ENCODE measurements around the gene BMS1. TPM values are rescaled to one million over a fixed set of nuclear protein-coding genes. Genes with fewer than 3 reads are reported as not detected.

The BMS1 gene
- total and polyA plus RNA-seq, 12 donors, result 8.6 to 27.8 (median 12.7) TPM

- no peak for TF ChIP-seq CTCF (IDR thresholded peaks at IDR 0.05)
- TF ChIP-seq POLR2A (IDR thresholded peaks at IDR 0.05), result no peak
- H3K36me3 ChIP-seq (replicated peaks in 1 of 2), result no peaks in the 10 kb centered on the region
- 23 to 54% (median 37%) methylated on average over 1 of the region's 1 CpG for WGBS, 4 donors
Measured at GRCh38 chr10:42776681-42777080, 5.9 kb upstream of the BMS1 start.

GRCh38 chr10:42780456-42780855 is 2.1 kb upstream of the BMS1 start:
- TF ChIP-seq POLR2A (IDR thresholded peaks at IDR 0.05) (no peak), CTCF (IDR thresholded peaks at IDR 0.05) (no peak)
- no peak for DNase-seq
- Histone ChIP-seq H3K36me3 (replicated peaks in 1 of 2) (peaks cover 0 to 13% of the 10 kb centered on the region in 2 donors), H3K27me3 (no peaks in the 10 kb centered on the region), H3K9me3 (replicated peaks in 1 of 3) (no peaks in the 10 kb centered on the region), H3K27ac (no peak overlapping the region), H3K4me3 (no peak overlapping the region), H3K4me1 (replicated peaks in 1 of 2) (peaks cover 5 to 11% of the 10 kb centered on the region in 2 donors)
- intact Hi-C loops (cut with DNase I), result loop anchor here in 1 of 2 donors (10.0 kb wide), 1 partner anchor 226 kb away; no protein-coding TSS in a partner anchor
- WGBS, 4 donors, result 81 to 87% (median 84%) methylated on average over 4 of the region's 4 CpGs

More at GRCh38 chr10:42776681-42777080, 5.9 kb upstream of the BMS1 start:
- intact Hi-C loops (cut with DNase I), result loop anchor here in 1 of 2 donors (10.0 kb wide), 1 partner anchor 132 kb away; no protein-coding TSS in a partner anchor
- no peak overlapping the region for H3K4me3 ChIP-seq
- no peaks in the 10 kb centered on the region for H3K4me1 ChIP-seq (replicated peaks in 1 of 2)
- no peaks in the 10 kb centered on the region for H3K27me3 ChIP-seq
- DNase-seq, result no peak
- H3K27ac ChIP-seq, result no peak overlapping the region
- H3K9me3 ChIP-seq (replicated peaks in 1 of 3), result no peaks in the 10 kb centered on the region

GRCh38 chr10:42781893-42782445 is 626 bp upstream of the BMS1 start:
- Histone ChIP-seq H3K27me3 (no peaks in the 10 kb centered on the region), H3K4me3 (peak overlapping the region in 3 of 4 donors; percentile 72 to 88 (median 85)), H3K9me3 (replicated peaks in 1 of 3) (no peaks in the 10 kb centered on the region), H3K36me3 (replicated peaks in 1 of 2) (peaks cover 0 to 27% of the 10 kb centered on the region in 2 donors), H3K4me1 (replicated peaks in 1 of 2) (peaks cover 5 to 11% of the 10 kb centered on the region in 2 donors), H3K27ac (peak overlapping the region; percentile 87 to 97 (median 90))
- peak in 5 of 7 donors; percentile 6 to 33 (median 21) for DNase-seq
- WGBS, 4 donors, result 31 to 43% (median 36%) methylated on average over 12 to 18 of the region's 18 CpGs
- intact Hi-C loops (cut with DNase I), result loop anchor here in 1 of 2 donors (10.0 kb wide), 1 partner anchor 227 kb away; no protein-coding TSS in a partner anchor
- TF ChIP-seq POLR2A (IDR thresholded peaks at IDR 0.05), result no peak
- no peak for TF ChIP-seq CTCF (IDR thresholded peaks at IDR 0.05)

- Histone ChIP-seq H3K4me3 (peak overlapping the region in 3 of 4 donors; percentile 72 to 88 (median 85)), H3K9me3 (replicated peaks in 1 of 3) (no peaks in the 10 kb centered on the region), H3K27me3 (no peaks in the 10 kb centered on the region), H3K27ac (peak overlapping the region; percentile 87 to 97 (median 90)), H3K36me3 (replicated peaks in 1 of 2) (peaks cover 0 to 38% of the 10 kb centered on the region in 2 donors), H3K4me1 (replicated peaks in 1 of 2) (peaks cover 5 to 11% of the 10 kb centered on the region in 2 donors)
- peak; percentile 23 to 75 (median 58) for DNase-seq
- TF ChIP-seq CTCF (IDR thresholded peaks at IDR 0.05), result no peak
- no peak for TF ChIP-seq POLR2A (IDR thresholded peaks at IDR 0.05)
- 0 to 3% (median 2%) methylated on average over 11 of the region's 11 CpGs for WGBS, 4 donors
- intact Hi-C loops (cut with DNase I), result loop anchor here in 1 of 2 donors (10.0 kb wide), 1 partner anchor 228 kb away; no protein-coding TSS in a partner anchor
Measured at GRCh38 chr10:42783181-42783549, 570 bp downstream of the BMS1 start.

All from adrenal gland (tissue), 12 donors.